ENCODE results near the gene CFAP46.
"Not testable (repeated sequence)": the region's sequence is repeated elsewhere in the genome, so short reads cannot be mapped to it uniquely, and the experiment has no call there.

The CFAP46 gene

GRCh38 chr10:132802048-132802447, 140.3 kb downstream of the CFAP46 start:
- TF ChIP-seq, protein P1, sequence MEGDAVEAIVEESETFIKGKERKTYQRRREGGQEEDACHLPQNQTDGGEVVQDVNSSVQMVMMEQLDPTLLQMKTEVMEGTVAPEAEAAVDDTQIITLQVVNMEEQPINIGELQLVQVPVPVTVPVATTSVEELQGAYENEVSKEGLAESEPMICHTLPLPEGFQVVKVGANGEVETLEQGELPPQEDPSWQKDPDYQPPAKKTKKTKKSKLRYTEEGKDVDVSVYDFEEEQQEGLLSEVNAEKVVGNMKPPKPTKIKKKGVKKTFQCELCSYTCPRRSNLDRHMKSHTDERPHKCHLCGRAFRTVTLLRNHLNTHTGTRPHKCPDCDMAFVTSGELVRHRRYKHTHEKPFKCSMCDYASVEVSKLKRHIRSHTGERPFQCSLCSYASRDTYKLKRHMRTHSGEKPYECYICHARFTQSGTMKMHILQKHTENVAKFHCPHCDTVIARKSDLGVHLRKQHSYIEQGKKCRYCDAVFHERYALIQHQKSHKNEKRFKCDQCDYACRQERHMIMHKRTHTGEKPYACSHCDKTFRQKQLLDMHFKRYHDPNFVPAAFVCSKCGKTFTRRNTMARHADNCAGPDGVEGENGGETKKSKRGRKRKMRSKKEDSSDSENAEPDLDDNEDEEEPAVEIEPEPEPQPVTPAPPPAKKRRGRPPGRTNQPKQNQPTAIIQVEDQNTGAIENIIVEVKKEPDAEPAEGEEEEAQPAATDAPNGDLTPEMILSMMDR (conservative IDR thresholded peaks at IDR 0.05), result no peak
- no peak overlapping the region for H3K27ac ChIP-seq

DNA sequence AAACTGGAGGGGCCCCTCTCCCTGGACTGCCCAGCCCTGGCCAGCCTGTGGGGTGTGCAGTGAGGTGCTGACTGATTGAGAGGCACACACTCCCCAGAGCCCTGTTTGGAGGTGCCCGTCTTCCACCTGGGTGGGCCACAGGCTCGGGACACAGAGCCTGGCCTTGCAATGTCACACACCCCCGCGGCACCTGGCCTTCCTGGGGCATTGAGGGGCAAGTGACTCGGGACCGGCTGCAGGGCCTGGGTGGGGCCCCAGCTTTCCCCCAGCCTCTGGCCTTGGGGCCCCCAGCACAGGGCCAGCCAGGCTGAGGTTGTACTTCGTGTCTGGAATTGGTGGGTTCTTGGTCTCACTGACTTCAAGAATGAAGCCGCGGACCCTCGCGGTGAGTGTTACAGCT, 142.5 kb downstream of the CFAP46 start:
- H3K27ac ChIP-seq, result no peak overlapping the region
- TF ChIP-seq, protein P1 (conservative IDR thresholded peaks at IDR 0.05), result no peak

DNA sequence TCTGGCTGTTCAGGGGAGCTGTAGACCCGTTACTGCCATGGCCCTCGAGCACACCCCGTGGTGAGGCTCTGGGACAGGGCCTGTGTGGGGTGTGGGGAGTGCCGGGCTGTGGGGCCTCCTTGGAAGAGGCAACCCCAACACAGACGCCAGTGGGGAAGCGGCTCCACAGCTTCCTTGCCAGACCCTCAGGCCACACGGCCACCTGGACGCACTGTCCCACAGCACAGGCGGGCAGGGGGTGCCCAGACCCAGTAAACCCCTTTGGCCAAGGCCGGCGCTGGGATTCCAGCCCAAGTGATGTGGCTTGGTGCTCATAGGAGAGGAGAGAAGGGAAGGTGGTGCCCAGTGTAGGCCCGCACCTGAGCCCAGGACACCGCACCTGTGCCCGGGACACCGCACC, 143.5 kb downstream of the CFAP46 start:
- no peak overlapping the region for H3K27ac ChIP-seq
- TF ChIP-seq, protein P1 (conservative IDR thresholded peaks at IDR 0.05), result no peak

GRCh38 chr10:132798403-132798802, 144.0 kb downstream of the CFAP46 start:
- TF ChIP-seq, protein P1 (conservative IDR thresholded peaks at IDR 0.05), result no peak

GRCh38 chr10:132797986-132798385, 144.4 kb downstream of the CFAP46 start:
- H3K27ac ChIP-seq, result not testable (repeated sequence)

More at GRCh38 chr10:132798403-132798802, 144.0 kb downstream of the CFAP46 start:
- H3K27ac ChIP-seq, result no peak overlapping the region

GRCh38 chr10:132796846-132797245, 145.5 kb downstream of the CFAP46 start:
- TF ChIP-seq, protein P1 (conservative IDR thresholded peaks at IDR 0.05), result no peak
- H3K27ac ChIP-seq, result no peak overlapping the region

GRCh38 chr10:132793871-132794849, 148.2 kb downstream of the CFAP46 start:
- no peak overlapping the region for H3K27ac ChIP-seq

More at GRCh38 chr10:132793871-132794849, 148.2 kb downstream of the CFAP46 start:
- TF ChIP-seq, protein P1 (conservative IDR thresholded peaks at IDR 0.05), result no peak
